ENCODE measurements around the gene TRMT13.

Gene TRMT13

GRCh38 chr1:100132566-100133477, at the start of gene TRMT13, which contains the start of gene SASS6:
TRMT13 (plus strand) TSS chr1:100133163; CDS start chr1:100133169, 6 bp downstream.
SASS6 (minus strand) TSS chr1:100132930; CDS start chr1:100132814, 116 bp downstream.
- DNase-seq, result peak; percentile 92

GRCh38 chr1:100087396-100087795, 45.6 kb upstream of the TRMT13 start:
- no peak for DNase-seq

- no peak for DNase-seq
Observed at GRCh38 chr1:100089082-100089481, 43.9 kb upstream of the TRMT13 start.

- no peak for DNase-seq
Observed at GRCh38 chr1:100090471-100090870, 42.5 kb upstream of the TRMT13 start.

GRCh38 chr1:100100202-100100601, 32.8 kb upstream of the TRMT13 start:
- DNase-seq, result no peak

GRCh38 chr1:100101564-100101963, 31.4 kb upstream of the TRMT13 start:
- DNase-seq, result no peak

GRCh38 chr1:100107696-100108095, 25.3 kb upstream of the TRMT13 start:
- DNase-seq, result no peak

- DNase-seq, result no peak
Observed at GRCh38 chr1:100109554-100110066, 23.4 kb upstream of the TRMT13 start.

- DNase-seq, result no peak
Observed at GRCh38 chr1:100115524-100115923, 17.4 kb upstream of the TRMT13 start.

GRCh38 chr1:100122177-100122576, 10.8 kb upstream of the TRMT13 start:
- no peak for DNase-seq

- no peak for DNase-seq
Observed at GRCh38 chr1:100127226-100127625, 5.7 kb upstream of the TRMT13 start.

GRCh38 chr1:100130552-100131077, 2.3 kb upstream of the TRMT13 start:
- no peak for DNase-seq

- no peak for DNase-seq
Observed at GRCh38 chr1:100131623-100132022, 1.3 kb upstream of the TRMT13 start.

GRCh38 chr1:100134872-100135271, 1.9 kb downstream of the TRMT13 start:
- DNase-seq, result no peak

GRCh38 chr1:100137602-100138001, 4.6 kb downstream of the TRMT13 start:
- DNase-seq, result no peak

GRCh38 chr1:100141192-100141591, 8.2 kb downstream of the TRMT13 start:
- DNase-seq, result no peak

- no peak for DNase-seq
Observed at GRCh38 chr1:100142343-100142742, 9.4 kb downstream of the TRMT13 start.

- no peak for DNase-seq
Observed at GRCh38 chr1:100145116-100145515, 12.2 kb downstream of the TRMT13 start.

GRCh38 chr1:100146958-100147357, 14.0 kb downstream of the TRMT13 start:
- DNase-seq, result no peak

GRCh38 chr1:100147875-100148274, 14.9 kb downstream of the TRMT13 start:
- DNase-seq, result no peak

GRCh38 chr1:100151679-100152078, 18.7 kb downstream of the TRMT13 start:
- DNase-seq, result no peak

- no peak for DNase-seq
Observed at GRCh38 chr1:100152271-100152670, 19.3 kb downstream of the TRMT13 start.

GRCh38 chr1:100162881-100163280, 29.9 kb downstream of the TRMT13 start:
- DNase-seq, result no peak

- no peak for DNase-seq
Observed at GRCh38 chr1:100164216-100164615, 31.3 kb downstream of the TRMT13 start.
